Activated naive CD4-positive, alpha-beta T cell treated with anti-CD3 and anti-CD28 coated beads, Interleukin-2, amount 50 U/mL, for 24 hours (primary cell): ENCODE data around the gene KCNH6.

Experiments used
- H3K27ac Mint-ChIP-seq: one replicate; pipeline ENCODE4 v1.8.0; 2021; ENCODE audit warnings: mild to moderate bottlenecking, mixed read lengths
- H3K27me3 Mint-ChIP-seq: one replicate; pipeline ENCODE4 v1.8.0; 2021; ENCODE audit warnings: mixed read lengths
- H3K36me3 Mint-ChIP-seq: one replicate; pipeline ENCODE4 v1.8.0; 2021; ENCODE audit warnings: mixed read lengths
- H3K4me1 Mint-ChIP-seq: one replicate; pipeline ENCODE4 v1.8.0; 2021; ENCODE audit warnings: mixed read lengths
- H3K4me3 Mint-ChIP-seq: one replicate; pipeline ENCODE4 v1.8.0; 2021; ENCODE audit warnings: mild to moderate bottlenecking, mixed read lengths
- H3K9me3 Mint-ChIP-seq: one replicate; pipeline ENCODE4 v1.8.0; 2021; ENCODE audit warnings: mixed read lengths

KCNH6 gene

DNA sequence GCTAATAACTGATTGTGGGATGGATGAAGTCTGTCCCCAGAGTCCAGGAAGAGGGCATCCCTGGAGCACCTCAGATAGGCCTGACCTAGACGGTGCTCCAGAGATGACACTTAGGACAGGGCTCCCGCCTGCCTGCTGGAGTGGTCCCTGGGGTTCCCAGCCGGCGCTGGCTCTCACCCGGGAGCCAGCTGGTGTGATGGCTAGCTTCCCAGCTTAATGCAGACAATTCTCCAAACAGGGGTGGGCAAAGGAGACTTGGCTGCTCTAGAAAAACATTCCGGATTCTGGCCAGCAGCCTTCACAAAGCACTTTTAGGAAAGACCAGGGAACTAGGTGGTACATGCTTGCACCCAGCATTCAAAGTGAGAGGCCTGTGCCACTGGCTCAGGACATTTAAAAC lies 27.7 kb upstream of the KCNH6 start:
- no peaks in the 10 kb centered on the region for H3K9me3 Mint-ChIP-seq
- no peaks in the 10 kb centered on the region for H3K4me1 Mint-ChIP-seq
- H3K36me3 Mint-ChIP-seq, result no peaks in the 10 kb centered on the region
- no peak overlapping the region for H3K4me3 Mint-ChIP-seq
- H3K27ac Mint-ChIP-seq, result no peak overlapping the region
- H3K27me3 Mint-ChIP-seq, result no peaks in the 10 kb centered on the region

DNA sequence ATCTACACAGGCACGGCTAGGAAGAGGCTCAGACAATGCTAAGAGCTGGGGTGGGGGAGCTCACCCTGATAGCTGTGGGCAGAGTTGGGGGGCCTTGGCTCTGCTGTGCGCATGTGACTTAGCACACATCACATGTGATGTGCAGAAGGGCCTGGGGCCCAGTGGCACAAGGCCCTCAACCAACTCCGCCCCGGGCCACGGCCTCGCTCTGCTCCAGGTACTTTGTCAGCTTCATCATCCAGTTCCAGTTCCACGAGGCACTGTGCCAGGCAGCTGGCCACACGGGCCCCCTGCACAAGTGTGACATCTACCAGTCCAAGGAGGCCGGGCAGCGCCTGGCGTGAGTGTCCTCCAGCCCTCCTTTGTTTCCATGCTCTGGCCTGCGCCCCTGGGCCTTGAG lies 27.0 kb upstream of the KCNH6 start:
- Mint-ChIP-seq H3K9me3 (no peaks in the 10 kb centered on the region), H3K4me1 (no peaks in the 10 kb centered on the region), H3K4me3 (no peak overlapping the region), H3K27ac (no peak overlapping the region), H3K27me3 (no peaks in the 10 kb centered on the region), H3K36me3 (no peaks in the 10 kb centered on the region)

DNA sequence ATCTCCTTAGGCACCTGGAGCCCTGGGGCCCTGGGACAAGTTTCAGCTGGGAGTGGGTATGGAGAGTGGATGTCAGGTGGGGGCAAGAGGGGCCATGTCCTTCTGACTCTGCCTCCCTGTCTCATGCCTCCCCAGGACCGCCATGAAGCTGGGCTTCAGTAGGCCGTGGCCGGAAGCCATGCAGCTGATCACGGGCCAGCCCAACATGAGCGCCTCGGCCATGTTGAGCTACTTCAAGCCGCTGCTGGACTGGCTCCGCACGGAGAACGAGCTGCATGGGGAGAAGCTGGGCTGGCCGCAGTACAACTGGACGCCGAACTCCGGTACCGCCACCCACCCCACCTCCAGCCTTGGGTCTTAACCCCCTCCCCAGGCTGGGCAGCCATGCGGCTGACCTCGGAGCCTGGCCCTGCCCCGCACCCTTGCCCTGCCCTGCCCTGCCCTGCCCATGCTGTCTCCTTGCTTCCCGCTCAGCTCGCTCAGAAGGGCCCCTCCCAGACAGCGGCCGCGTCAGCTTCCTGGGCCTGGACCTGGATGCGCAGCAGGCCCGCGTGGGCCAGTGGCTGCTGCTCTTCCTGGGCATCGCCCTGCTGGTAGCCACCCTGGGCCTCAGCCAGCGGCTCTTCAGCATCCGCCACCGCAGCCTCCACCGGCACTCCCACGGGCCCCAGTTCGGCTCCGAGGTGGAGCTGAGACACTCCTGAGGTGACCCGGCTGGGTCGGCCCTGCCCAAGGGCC lies 26.3 kb upstream of the KCNH6 start:
- Mint-ChIP-seq H3K4me1 (no peaks in the 10 kb centered on the region), H3K27me3 (peaks cover 2% of the 10 kb centered on the region), H3K36me3 (no peaks in the 10 kb centered on the region), H3K9me3 (no peaks in the 10 kb centered on the region), H3K27ac (no peak overlapping the region), H3K4me3 (no peak overlapping the region)

DNA sequence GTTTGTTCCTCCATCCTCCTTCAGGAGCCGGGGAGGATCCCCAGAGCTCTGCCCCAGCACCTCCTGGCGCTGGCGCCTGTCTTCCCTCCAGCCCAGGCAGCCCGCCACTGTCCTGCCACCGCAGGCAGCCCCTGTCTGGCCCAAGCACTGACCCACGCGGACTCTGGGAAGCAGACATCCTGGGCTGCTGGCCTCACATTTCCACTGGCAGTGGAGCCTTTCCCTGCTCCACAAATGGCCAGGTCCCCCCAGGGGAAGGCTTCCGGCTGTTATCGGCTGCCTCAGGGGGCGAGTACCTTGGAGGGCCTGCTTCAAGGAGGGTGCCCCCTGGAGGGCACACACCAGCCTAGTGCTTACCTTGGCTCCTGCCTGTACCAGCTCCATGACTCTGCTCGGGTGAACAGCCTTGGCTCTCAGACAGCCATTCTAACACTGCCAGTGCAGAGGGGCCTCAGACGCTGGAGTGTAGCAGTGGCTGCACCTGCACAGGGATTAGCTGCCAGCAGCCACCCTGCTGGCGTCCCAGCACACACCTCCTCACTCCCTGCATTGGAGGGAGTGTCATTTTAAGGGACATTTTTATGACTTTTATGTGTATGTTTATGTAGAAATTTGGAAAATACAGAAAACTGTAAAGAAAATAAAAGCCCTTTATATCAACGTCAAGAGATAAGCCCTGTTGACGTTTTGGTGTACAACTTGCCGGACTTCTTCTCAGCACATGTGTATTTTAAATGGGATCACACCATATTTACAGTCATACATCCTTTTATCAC lies 25.3 kb upstream of the KCNH6 start:
- Mint-ChIP-seq H3K36me3 (no peaks in the 10 kb centered on the region), H3K9me3 (no peaks in the 10 kb centered on the region), H3K27me3 (peaks cover 2% of the 10 kb centered on the region), H3K27ac (no peak overlapping the region), H3K4me3 (no peak overlapping the region), H3K4me1 (no peaks in the 10 kb centered on the region)

DNA sequence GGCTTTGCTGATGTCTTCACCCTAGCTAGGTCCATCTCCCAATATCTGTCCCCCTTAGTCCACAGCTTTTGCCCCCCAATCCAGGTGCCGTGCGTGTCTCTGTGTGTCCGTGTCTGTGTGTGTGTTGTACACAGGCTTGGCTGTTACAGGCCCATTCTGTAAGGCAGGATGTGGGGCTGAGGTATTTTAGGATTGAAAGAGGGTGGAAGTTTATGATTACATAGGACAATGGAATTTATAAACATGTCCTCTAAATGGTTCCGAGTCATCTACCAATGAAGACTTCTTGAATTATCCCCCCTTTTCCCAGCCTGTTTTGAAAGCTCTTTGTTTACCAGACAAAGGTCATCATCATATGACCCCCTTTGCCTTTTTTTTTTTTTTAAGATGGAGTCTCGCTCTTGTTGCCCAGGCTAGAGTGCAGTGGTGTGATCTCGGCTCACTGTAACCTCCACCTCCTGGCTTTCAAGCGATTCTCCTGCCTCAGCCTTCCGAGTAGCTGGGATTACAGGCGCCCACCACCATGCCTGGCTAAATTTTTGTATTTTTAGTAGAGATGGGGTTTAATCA lies 24.4 kb upstream of the KCNH6 start:
- Mint-ChIP-seq H3K27me3 (peaks cover 2% of the 10 kb centered on the region), H3K9me3 (no peaks in the 10 kb centered on the region), H3K27ac (no peak overlapping the region)

DNA sequence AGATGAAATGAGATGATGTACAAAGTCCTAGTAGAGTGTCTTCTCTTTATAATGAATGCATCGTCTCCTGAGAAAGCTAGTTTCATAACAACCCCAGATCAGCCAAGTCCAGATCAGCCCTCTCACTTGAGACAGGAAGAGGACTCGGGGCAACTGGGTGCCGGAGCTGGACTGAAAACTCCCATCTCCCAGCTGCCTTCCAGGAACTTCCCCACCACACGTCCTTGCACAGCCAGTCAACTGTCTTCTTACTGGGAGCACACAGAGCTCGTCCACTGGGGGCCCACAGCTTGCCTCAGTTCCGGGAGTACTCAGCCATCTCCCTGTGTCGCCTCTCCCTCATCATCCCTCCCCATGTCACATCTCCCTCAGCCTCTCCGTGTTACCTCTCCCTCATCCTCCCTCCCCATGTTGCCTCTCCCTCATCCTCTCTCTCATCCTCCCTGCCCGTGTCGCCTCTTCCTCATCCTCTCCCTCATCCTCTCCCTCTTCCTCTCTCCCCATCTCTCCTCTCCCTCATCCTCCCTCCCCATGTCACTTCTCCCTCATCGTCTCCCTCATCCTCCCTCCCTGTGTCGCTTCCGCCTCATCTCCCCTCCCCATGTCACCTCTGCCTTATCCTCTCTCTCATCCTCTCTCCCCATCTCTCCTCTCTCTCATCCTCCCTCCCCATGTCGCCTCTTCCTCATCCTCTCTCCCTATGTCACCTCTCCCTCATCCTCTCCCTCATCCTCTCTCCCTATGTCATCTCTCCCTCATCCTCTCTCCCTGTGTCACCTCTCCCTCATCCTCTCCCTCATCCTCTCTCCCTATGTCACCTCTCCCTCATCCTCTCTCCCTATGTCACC lies 22.4 kb upstream of the KCNH6 start:
- H3K27ac Mint-ChIP-seq, result no peak overlapping the region
- H3K4me1 Mint-ChIP-seq, result no peaks in the 10 kb centered on the region
- H3K4me3 Mint-ChIP-seq, result no peak overlapping the region
- H3K9me3 Mint-ChIP-seq, result no peaks in the 10 kb centered on the region
- peaks cover 13% of the 10 kb centered on the region for H3K27me3 Mint-ChIP-seq
- H3K36me3 Mint-ChIP-seq, result no peaks in the 10 kb centered on the region

More for the DNA sequence above, 24.4 kb upstream of the KCNH6 start:
- Mint-ChIP-seq H3K4me1 (no peaks in the 10 kb centered on the region), H3K4me3 (no peak overlapping the region), H3K36me3 (no peaks in the 10 kb centered on the region)

DNA sequence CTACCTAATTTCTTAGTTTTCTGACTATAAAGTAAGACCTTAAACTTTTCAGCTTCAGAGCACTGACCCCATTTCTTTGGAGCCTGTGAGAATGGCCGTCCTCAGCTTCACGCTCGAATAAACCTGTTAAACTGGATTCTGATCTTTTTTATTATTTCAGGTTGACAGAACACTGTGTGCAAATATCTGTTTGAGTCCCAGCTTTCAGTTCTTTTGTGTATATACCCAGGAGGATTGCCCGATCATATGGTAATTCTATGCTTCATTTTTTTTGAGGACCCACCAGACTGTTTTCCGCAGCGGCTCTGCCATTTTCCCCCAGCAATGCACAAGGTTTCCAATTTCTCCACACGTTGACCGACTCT lies 19.8 kb upstream of the KCNH6 start:
- Mint-ChIP-seq H3K4me3 (no peak overlapping the region), H3K4me1 (no peaks in the 10 kb centered on the region), H3K36me3 (no peaks in the 10 kb centered on the region), H3K9me3 (no peaks in the 10 kb centered on the region), H3K27ac (no peak overlapping the region), H3K27me3 (peaks cover 13% of the 10 kb centered on the region)

DNA sequence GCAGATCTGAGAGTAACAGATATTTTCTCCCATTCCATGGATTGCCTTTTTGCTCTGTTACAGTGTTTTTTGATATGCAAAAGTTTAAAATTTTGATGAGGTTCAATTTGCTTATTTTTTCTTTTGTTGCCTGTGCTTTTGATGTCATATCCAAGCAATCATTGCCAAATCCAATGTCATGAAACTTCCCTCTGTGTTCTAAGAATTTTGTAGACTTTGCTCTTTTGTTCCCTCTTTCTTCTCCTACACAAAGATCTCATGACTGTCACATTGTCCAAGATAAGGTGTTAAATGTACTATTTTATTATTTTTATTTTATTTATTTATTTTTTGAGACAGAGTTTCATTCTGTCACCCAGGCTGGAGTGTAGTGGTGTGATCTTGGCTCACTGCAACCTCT lies 18.9 kb upstream of the KCNH6 start:
- H3K4me1 Mint-ChIP-seq, result no peaks in the 10 kb centered on the region
- peaks cover 13% of the 10 kb centered on the region for H3K27me3 Mint-ChIP-seq
- H3K27ac Mint-ChIP-seq, result no peak overlapping the region
- no peaks in the 10 kb centered on the region for H3K36me3 Mint-ChIP-seq
- no peaks in the 10 kb centered on the region for H3K9me3 Mint-ChIP-seq
- H3K4me3 Mint-ChIP-seq, result no peak overlapping the region

DNA sequence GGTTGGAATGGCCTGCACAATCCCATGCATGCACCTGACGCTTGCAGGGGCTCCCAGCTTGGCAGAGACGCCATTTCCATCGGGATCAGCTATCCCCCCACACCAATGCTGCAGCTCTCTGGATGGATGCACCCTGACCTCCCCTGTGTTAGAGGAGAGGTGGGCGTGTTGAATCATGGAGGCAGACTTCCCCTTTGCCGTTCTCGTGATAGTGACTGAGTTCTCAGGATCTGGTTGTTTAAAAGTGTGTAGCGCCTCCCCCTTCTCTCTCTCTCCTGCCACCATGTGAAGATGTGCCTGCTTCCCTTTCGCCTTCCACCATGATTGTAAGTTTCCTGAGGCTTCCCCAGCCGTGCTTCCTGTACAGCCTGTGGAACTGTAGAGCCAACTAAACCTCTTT lies 17.8 kb upstream of the KCNH6 start:
- Mint-ChIP-seq H3K36me3 (no peaks in the 10 kb centered on the region), H3K27me3 (peaks cover 13% of the 10 kb centered on the region), H3K9me3 (no peaks in the 10 kb centered on the region), H3K4me3 (no peak overlapping the region), H3K27ac (peak overlapping the region; percentile 21), H3K4me1 (no peaks in the 10 kb centered on the region)

DNA sequence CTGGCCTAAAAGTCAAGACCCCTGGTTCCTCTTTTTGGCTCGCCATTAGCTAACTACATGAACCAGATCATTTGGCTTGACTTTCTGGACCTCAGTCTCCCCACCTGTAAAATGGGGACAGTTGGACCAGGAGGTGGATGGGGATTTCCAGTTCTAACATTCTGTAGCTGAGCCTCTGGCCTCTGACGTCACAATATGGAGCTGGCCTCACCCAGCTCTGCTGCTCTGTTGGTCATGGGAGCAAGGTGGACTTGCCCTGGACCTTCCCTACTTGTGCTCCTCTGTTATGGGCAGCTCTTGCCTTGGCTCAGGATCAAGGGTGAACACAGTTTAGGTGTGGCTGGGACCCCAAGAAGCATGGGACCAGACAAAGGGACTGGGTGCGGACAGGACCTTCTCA lies 16.5 kb upstream of the KCNH6 start:
- Mint-ChIP-seq H3K27me3 (peaks cover 12% of the 10 kb centered on the region), H3K9me3 (no peaks in the 10 kb centered on the region), H3K4me3 (no peak overlapping the region), H3K4me1 (no peaks in the 10 kb centered on the region), H3K36me3 (no peaks in the 10 kb centered on the region), H3K27ac (no peak overlapping the region)

DNA sequence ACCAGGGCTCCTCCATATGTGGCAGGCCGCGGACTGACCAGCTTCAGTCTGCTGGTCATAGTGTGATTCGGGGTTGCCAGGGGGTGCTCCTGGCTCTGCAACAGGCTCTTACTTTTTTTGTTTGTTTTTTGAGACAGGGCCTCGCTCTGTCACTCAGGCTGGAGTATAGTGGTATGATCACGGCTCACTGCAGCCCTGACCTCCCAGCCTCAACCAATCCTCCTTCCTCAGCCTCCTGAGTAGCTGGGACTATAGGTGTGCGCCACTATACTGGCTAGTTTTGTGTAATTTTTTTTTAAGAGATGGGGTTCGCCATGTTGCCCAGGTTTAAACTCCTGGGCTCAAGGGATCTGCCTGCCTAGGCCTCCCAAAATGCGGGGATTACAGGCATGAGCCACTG lies 11.8 kb upstream of the KCNH6 start:
- no peaks in the 10 kb centered on the region for H3K9me3 Mint-ChIP-seq
- H3K27ac Mint-ChIP-seq, result no peak overlapping the region
- no peaks in the 10 kb centered on the region for H3K4me1 Mint-ChIP-seq
- no peaks in the 10 kb centered on the region for H3K36me3 Mint-ChIP-seq
- peaks cover 2% of the 10 kb centered on the region for H3K27me3 Mint-ChIP-seq
- no peak overlapping the region for H3K4me3 Mint-ChIP-seq

DNA sequence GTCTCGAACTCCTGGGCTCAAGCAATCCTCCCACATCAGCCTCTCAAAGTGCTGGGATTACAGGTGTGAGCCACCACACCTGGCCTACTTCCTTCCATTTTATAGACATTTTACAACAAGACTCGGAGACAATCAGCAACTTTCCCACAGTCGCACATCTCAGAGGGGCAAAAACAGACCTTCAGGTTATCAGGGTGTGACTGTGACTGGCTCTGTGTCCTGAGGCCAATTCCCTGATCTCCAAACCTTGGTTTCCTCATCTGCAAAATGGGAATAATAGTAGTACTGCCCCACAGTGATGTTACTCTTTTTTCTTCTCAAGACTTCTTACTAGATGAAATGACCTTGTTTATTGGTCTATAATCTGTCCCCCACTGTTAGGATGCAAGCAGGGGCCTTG lies 10.8 kb upstream of the KCNH6 start:
- Mint-ChIP-seq H3K27ac (no peak overlapping the region), H3K36me3 (no peaks in the 10 kb centered on the region), H3K4me1 (no peaks in the 10 kb centered on the region), H3K9me3 (no peaks in the 10 kb centered on the region), H3K4me3 (no peak overlapping the region), H3K27me3 (peaks cover 2% of the 10 kb centered on the region)

DNA sequence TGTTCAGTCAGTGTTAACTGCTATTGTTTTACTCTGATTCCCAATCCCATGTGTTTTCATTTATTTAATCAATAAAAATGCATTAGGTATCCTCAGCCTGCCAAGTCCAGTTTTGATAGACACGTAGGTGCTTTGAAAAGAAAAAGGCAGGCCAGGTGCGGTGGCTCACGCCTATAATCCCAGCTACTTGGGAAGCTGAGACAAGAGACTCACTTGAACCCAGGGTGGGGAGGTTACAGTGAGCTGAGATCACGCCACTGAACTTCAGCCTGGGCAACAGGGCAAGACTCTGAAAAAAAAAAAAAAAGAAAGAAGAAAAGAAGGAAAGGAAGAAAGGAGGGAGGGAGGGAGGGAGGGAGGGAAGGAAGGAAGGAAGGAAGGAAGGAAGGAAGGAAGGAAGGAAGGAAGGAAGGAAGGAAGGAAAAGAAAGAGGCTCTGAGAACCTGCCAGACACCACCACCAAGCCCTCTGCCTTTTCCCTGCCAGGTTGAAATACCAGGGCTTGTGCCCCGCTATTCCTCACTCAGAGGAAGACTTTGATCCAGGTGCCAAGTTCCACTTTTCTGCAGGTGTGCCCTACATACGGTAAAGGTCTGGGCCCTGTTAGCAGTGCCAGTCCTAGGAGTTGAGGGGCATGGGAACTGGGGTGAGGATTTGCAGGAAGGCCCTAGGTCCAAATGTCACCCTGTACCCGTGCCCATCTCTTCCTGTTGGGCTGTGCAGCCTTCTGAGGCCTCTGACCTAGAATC lies 10.1 kb upstream of the KCNH6 start:
- no peaks in the 10 kb centered on the region for H3K9me3 Mint-ChIP-seq
- peaks cover 2% of the 10 kb centered on the region for H3K27me3 Mint-ChIP-seq
- H3K4me3 Mint-ChIP-seq, result no peak overlapping the region
- no peaks in the 10 kb centered on the region for H3K36me3 Mint-ChIP-seq
- peak overlapping the region; percentile 4 for H3K27ac Mint-ChIP-seq
- no peaks in the 10 kb centered on the region for H3K4me1 Mint-ChIP-seq

DNA sequence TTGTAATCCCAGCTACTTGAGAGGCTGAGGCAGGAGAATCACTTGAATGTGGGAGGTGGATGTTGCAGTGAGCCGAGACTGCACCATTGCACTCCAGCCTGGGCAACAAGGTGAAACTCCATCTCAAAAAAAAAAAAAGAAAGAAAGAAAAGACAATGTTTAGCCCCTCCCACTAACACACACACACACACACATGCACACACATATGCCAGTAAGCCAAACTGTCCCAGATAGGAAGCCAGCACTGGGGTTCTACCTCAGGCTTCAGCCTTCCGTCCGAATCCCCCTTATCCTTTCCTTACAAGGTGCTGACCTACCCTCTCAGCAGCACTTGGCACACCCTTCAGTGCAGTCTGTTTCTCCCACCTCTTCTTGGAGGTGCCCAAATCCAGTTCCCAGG lies 8.7 kb upstream of the KCNH6 start:
- Mint-ChIP-seq H3K4me3 (no peak overlapping the region), H3K27ac (no peak overlapping the region), H3K4me1 (no peaks in the 10 kb centered on the region), H3K9me3 (no peaks in the 10 kb centered on the region), H3K36me3 (no peaks in the 10 kb centered on the region), H3K27me3 (peaks cover 2% of the 10 kb centered on the region)

DNA sequence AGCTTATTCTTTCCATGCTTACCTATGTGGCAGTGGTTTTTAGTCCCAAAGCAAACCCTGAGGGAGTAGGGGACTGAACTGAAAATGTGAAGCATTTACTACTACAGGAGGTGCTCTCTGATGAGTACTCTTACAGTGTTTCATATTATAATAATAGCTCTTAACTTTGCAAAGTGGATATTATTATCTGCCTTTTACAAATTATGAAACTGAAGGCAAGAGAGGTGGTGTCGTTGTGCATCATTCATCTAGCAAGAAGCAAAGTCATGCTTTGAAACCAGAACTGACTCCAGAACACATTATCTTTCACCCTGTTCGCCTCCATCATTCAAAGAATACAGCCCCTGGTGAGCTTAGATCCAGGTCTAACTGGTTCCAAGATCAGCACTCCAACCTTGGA lies 8.2 kb upstream of the KCNH6 start:
- H3K4me3 Mint-ChIP-seq, result no peak overlapping the region
- no peak overlapping the region for H3K27ac Mint-ChIP-seq
- no peaks in the 10 kb centered on the region for H3K9me3 Mint-ChIP-seq
- H3K27me3 Mint-ChIP-seq, result peaks cover 2% of the 10 kb centered on the region
- no peaks in the 10 kb centered on the region for H3K36me3 Mint-ChIP-seq
- no peaks in the 10 kb centered on the region for H3K4me1 Mint-ChIP-seq
